GM12878 (cell line): Measurements from ENCODE around the gene CLBA1. TPM values are rescaled to one million over a fixed set of nuclear protein-coding genes. Genes with fewer than 3 reads are reported as not detected.
"Not testable (repeated sequence)": the region's sequence is repeated elsewhere in the genome, so short reads cannot be mapped to it uniquely, and the experiment has no call there.

Experiments
- ATAC-seq: fragments of 200-7000 bp; cut with Tn5 transposase; 3 replicates; pipeline ENCODE4 v1.9.1; 2020; ENCODE audit warnings: mild to moderate bottlenecking, moderate library complexity
- BruUV-seq: library from RNA; stranded (reverse); fragments of 400-500 nt; replicated peaks from 2 replicates; lab custom pipeline; 2021; lab: Mats Ljungman, UMichigan
- CTCF ChIA-PET: fragments of 300-600 bp; sonication (Branson Sonifier 250); formaldehyde crosslinking; extraction: SDS; loops from one replicate; lab custom pipeline; 2021; ENCODE audit warnings: inconsistent platforms; lab: Yijun Ruan, JAX
- POLR2A ChIA-PET: fragments of 350-600 bp; formaldehyde crosslinking; extraction: SDS; loops from one replicate; lab custom pipeline; 2021; ENCODE audit warnings: inconsistent platforms; lab: Charles Lee
- RAD21 ChIA-PET: fragments of 300-600 bp; sonication (Branson Sonifier 250); formaldehyde crosslinking; loops from one replicate; lab custom pipeline; 2023; ENCODE audit warnings: antibody characterized with exemption; ENCODE audit not compliant: unreplicated experiment; lab: Charles Lee
- SMC1A ChIA-PET: fragments of 300-600 bp; sonication (Branson Sonifier 250); formaldehyde crosslinking; loops from one replicate; lab custom pipeline; 2023; ENCODE audit not compliant: unreplicated experiment, uncharacterized antibody; lab: Charles Lee
- DNase-seq: peaks from one replicate; pipeline ENCODE4 v3.0.0-alpha.2; 2011; ENCODE audit warnings: low read depth, low spot score
- FAIRE-seq: peaks from 3 replicates; lab custom pipeline; 2011; peaks lifted over from hg19 to GRCh38; lab: Jason Lieb, UNC
- H2AFZ ChIP-seq: 2 replicates; pipeline ENCODE4 v1.6.0; 2011; ENCODE audit warnings: low read depth, low read length, control low read depth; ENCODE audit not compliant: control insufficient read depth
- H3K27ac ChIP-seq: 2 replicates; pipeline ENCODE4 v1.5.1; 2011; ENCODE audit warnings: control low read depth; ENCODE audit not compliant: control insufficient read depth, insufficient read depth
- H3K27me3 ChIP-seq, 2 experiments: replicated peaks in 1 of 2; 2 replicates each; pipeline versions ENCODE4 v1.6.0 to v1.6.1; 2011; ENCODE audit warnings: low read length in 1 of 2; ENCODE audit not compliant: control insufficient read depth in 2 of 2, insufficient read depth in 2 of 2
- H3K36me3 ChIP-seq, 2 experiments: 2 replicates each; pipeline ENCODE4 v1.5.1; 2011; ENCODE audit warnings: low read length in 1 of 2; ENCODE audit not compliant: control insufficient read depth in 2 of 2, insufficient read depth in 2 of 2
- H3K4me1 ChIP-seq: 2 replicates; pipeline ENCODE4 v1.6.1; 2011; ENCODE audit warnings: mild to moderate bottlenecking, low read length, moderate library complexity, mixed read lengths; ENCODE audit not compliant: control insufficient read depth, insufficient read depth
- H3K4me2 ChIP-seq: 2 replicates; pipeline ENCODE4 v1.6.0; 2011; ENCODE audit warnings: control low read depth; ENCODE audit not compliant: control insufficient read depth, insufficient read depth
- H3K4me3 ChIP-seq: fragments of 200-600 bp; sonication (generic); 2 replicates; pipeline ENCODE4 v1.5.1; 2016
- H3K79me2 ChIP-seq: 2 replicates; pipeline ENCODE4 v1.6.0; 2011; ENCODE audit warnings: low read length; ENCODE audit not compliant: control insufficient read depth, insufficient read depth
- H3K9ac ChIP-seq: 2 replicates; pipeline ENCODE4 v1.8.0; 2011; ENCODE audit warnings: low read length, control low read depth, mixed read lengths; ENCODE audit not compliant: control insufficient read depth, insufficient read depth
- H3K9me3 ChIP-seq: replicated peaks from 3 replicates; pipeline ENCODE4 v1.5.1; 2011; ENCODE audit warnings: mild to moderate bottlenecking, low read length; ENCODE audit not compliant: control insufficient read depth, insufficient read depth
- H4K20me1 ChIP-seq: 2 replicates; pipeline ENCODE4 v1.6.0; 2011; ENCODE audit not compliant: control insufficient read depth, insufficient read depth
- CEBPZ ChIP-seq: fragments of 150-350 bp; IDR thresholded peaks from 2 replicates; pipeline ENCODE4 v1.6.1; 2016; ENCODE audit warnings: low read depth, low read length
- HDGF ChIP-seq: fragments of 450-650 bp; IDR thresholded peaks from 2 replicates; pipeline ENCODE4 v1.6.1; 2016; ENCODE audit warnings: antibody characterized with exemption
- LARP7 ChIP-seq: fragments of 450-650 bp; IDR thresholded peaks from 2 replicates; pipeline ENCODE4 v1.6.1; 2017; ENCODE audit warnings: mild to moderate bottlenecking
- PAX8 ChIP-seq: fragments of 450-650 bp; IDR thresholded peaks from 2 replicates; pipeline ENCODE4 v1.6.1; 2017; ENCODE audit warnings: mild to moderate bottlenecking, moderate library complexity
- PML ChIP-seq: IDR thresholded peaks from 2 replicates; pipeline ENCODE4 v1.6.1; 2012; ENCODE audit warnings: low read length, inconsistent platforms
- RCOR1 ChIP-seq: conservative IDR thresholded peaks from 2 replicates; pipeline ENCODE4 v1.6.1; 2012; ENCODE audit warnings: low read depth, low read length, improper control_type of control experiment
- SIX5 ChIP-seq: IDR thresholded peaks from 2 replicates; pipeline ENCODE4 v1.6.1; 2011; ENCODE audit warnings: mild to moderate bottlenecking, low read depth, low read length, moderate library complexity; ENCODE audit not compliant: severe bottlenecking
- whole genome bisulfite sequencing: methylation state at CpG from one replicate; pipeline ENCODE4 v1.1.6; 2016; ENCODE audit warnings: low lambda C conversion rate; ENCODE audit not compliant: insufficient replicate concordance, insufficient coverage; ENCODE audit errors: missing lambda C conversion rate; 5-methylcytosine and 5-hydroxymethylcytosine counted together
- in situ Hi-C: fragments of 300-500 bp; cut with MboI; formaldehyde crosslinking; loops from 9 replicates; pipeline ENCODE4 v1.14.3; 2018; ENCODE audit warnings: mixed read lengths
- intact Hi-C: fragments of 100-400 bp; cut with micrococcal nuclease; formaldehyde crosslinking; loops from one replicate; pipeline ENCODE4 v1.14.2; 2022; ENCODE audit not compliant: unreplicated experiment
- polyA plus RNA-seq, 11 experiments: library from polyadenylated mRNA; depleted of rRNA in 4 of 11; unstranded in 6 of 11; stranded (reverse) in 5 of 11; fragments of >200 nt; fragmentation: Nextera tagmentation in 4 of 11; fragmentation: Illumina TruSeq in 1 of 11; extraction: Ambion mirVana in 4 of 11; extraction: Trizol in 1 of 11; gene quantifications; 1 replicate in 1 of 11; 2 replicates in 10 of 11; pipeline versions ENCODE4 v1.2.1 to v1.2.3, GENCODE V29; 2011 to 2016; ENCODE audit warnings: inconsistent platforms in 2 of 11, missing spikeins in 2 of 11, low read depth in 1 of 11
- total RNA-seq, 4 experiments: library from RNA; depleted of rRNA in 3 of 4; stranded (reverse); fragments of >200 nt in 3 of 4; fragmentation: Illumina TruSeq in 1 of 4; extraction: Trizol in 1 of 4; gene quantifications; 2 replicates each; pipeline versions ENCODE4 v1.2.1 to v1.2.3, GENCODE V29; 2013 to 2021
- TF ChIP-seq, protein P1 (sequence below): IDR thresholded peaks from 2 replicates; pipeline ENCODE4 v1.6.1; 2011; ENCODE audit warnings: borderline replicate concordance, low read depth, mild to moderate bottlenecking, moderate library complexity, low read length; ENCODE audit not compliant: insufficient read depth, poor library complexity, severe bottlenecking
- TF ChIP-seq, protein P2 (sequence below): fragments of 450-650 bp; IDR thresholded peaks from 2 replicates; pipeline ENCODE4 v1.6.1; 2017; ENCODE audit warnings: antibody characterized with exemption, mild to moderate bottlenecking, moderate library complexity

The CLBA1 gene
- total and polyA plus RNA-seq, 10 of the 15 experiments (the other 5 are each of a cell fraction or from before 2014, with no cell fraction given) = 0.07 to 1.1 (median 0.62) TPM; not detected in 1

- no peak for DNase-seq
- no TSS peak for BruUV-seq
- in situ Hi-C loops (no loop called here), intact Hi-C loops (no loop called here)
- Histone ChIP-seq H3K36me3 (no peaks in the 10 kb centered on the region), H3K4me1 (no peaks in the 10 kb centered on the region), H3K9me3 (no peaks in the 10 kb centered on the region), H3K4me2 (no peak overlapping the region), H3K27ac (no peak overlapping the region), H3K79me2 (no peaks in the 10 kb centered on the region), H3K4me3 (no peak overlapping the region), H4K20me1 (no peaks in the 10 kb centered on the region), H3K9ac (no peak overlapping the region), H2AFZ (no peak overlapping the region), H3K27me3 (no peaks in the 10 kb centered on the region)
- ChIA-PET CTCF (no interaction called here), RAD21 (no interaction called here), SMC1A (no interaction called here), POLR2A (no interaction called here)
- no peak for FAIRE-seq
- 26% methylated on average over 6 of the region's 11 CpGs for WGBS
- no peak for ATAC-seq
- TF ChIP-seq CEBPZ (no peak), LARP7 (no peak), HDGF (no peak), PML (no peak), RCOR1 (no peak), PAX8 (no peak), SIX5 (no peak)
- TF ChIP-seq, protein P1, sequence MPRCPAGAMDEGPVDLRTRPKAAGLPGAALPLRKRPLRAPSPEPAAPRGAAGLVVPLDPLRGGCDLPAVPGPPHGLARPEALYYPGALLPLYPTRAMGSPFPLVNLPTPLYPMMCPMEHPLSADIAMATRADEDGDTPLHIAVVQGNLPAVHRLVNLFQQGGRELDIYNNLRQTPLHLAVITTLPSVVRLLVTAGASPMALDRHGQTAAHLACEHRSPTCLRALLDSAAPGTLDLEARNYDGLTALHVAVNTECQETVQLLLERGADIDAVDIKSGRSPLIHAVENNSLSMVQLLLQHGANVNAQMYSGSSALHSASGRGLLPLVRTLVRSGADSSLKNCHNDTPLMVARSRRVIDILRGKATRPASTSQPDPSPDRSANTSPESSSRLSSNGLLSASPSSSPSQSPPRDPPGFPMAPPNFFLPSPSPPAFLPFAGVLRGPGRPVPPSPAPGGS = no peak
- TF ChIP-seq, protein P2, sequence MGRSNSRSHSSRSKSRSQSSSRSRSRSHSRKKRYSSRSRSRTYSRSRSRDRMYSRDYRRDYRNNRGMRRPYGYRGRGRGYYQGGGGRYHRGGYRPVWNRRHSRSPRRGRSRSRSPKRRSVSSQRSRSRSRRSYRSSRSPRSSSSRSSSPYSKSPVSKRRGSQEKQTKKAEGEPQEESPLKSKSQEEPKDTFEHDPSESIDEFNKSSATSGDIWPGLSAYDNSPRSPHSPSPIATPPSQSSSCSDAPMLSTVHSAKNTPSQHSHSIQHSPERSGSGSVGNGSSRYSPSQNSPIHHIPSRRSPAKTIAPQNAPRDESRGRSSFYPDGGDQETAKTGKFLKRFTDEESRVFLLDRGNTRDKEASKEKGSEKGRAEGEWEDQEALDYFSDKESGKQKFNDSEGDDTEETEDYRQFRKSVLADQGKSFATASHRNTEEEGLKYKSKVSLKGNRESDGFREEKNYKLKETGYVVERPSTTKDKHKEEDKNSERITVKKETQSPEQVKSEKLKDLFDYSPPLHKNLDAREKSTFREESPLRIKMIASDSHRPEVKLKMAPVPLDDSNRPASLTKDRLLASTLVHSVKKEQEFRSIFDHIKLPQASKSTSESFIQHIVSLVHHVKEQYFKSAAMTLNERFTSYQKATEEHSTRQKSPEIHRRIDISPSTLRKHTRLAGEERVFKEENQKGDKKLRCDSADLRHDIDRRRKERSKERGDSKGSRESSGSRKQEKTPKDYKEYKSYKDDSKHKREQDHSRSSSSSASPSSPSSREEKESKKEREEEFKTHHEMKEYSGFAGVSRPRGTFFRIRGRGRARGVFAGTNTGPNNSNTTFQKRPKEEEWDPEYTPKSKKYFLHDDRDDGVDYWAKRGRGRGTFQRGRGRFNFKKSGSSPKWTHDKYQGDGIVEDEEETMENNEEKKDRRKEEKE = no peak
Observed at GRCh38 chr14:104948736-104949031, 36.9 kb upstream of the CLBA1 start.

DNA sequence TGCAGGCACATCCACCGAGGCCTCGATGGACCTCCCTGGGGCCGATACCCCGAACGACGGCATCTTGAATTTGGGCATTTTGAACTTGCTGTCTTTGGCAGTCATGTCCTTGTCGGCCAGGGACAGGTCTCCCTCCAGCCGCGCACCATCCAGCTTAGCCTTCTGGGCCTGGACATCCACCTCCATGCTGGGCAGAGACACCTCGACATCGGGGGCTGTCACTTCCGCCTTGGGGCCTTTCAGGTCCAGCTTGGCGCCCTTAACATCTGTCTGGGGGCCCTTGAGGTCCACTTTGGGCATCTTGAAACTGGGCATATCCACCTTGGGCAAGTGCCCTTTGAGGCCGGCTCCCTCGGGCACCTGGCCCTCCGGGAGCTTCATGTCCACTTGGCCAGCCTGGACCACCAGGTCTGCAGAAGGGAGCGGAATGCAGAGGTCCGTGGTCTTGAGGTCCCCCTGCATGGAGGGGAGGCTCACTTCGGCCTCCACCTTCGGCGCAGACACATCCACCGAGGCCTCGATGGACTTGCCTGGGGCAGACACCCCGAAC, 36.1 kb upstream of the CLBA1 start:
- RAD21 ChIA-PET, ATAC-seq, DNase-seq, H3K27me3 ChIP-seq, H3K9ac ChIP-seq, H2AFZ ChIP-seq, H3K9me3 ChIP-seq, H3K4me1 ChIP-seq, SMC1A ChIA-PET, H4K20me1 ChIP-seq, H3K36me3 ChIP-seq, H3K4me3 ChIP-seq, H3K79me2 ChIP-seq, FAIRE-seq, intact Hi-C loops, BruUV-seq, CTCF ChIA-PET, H3K27ac ChIP-seq, in situ Hi-C loops, POLR2A ChIA-PET, H3K4me2 ChIP-seq: not testable (repeated sequence)
- WGBS = 59% methylated on average over 24 of the region's 24 CpGs
